ENCODE results near the gene HOXB9. TPM values are rescaled to one million over a fixed set of nuclear protein-coding genes. Genes with fewer than 3 reads are reported as not detected.

The HOXB9 gene
- total RNA-seq, 2 experiments from 2014 or later, result not detected

DNA sequence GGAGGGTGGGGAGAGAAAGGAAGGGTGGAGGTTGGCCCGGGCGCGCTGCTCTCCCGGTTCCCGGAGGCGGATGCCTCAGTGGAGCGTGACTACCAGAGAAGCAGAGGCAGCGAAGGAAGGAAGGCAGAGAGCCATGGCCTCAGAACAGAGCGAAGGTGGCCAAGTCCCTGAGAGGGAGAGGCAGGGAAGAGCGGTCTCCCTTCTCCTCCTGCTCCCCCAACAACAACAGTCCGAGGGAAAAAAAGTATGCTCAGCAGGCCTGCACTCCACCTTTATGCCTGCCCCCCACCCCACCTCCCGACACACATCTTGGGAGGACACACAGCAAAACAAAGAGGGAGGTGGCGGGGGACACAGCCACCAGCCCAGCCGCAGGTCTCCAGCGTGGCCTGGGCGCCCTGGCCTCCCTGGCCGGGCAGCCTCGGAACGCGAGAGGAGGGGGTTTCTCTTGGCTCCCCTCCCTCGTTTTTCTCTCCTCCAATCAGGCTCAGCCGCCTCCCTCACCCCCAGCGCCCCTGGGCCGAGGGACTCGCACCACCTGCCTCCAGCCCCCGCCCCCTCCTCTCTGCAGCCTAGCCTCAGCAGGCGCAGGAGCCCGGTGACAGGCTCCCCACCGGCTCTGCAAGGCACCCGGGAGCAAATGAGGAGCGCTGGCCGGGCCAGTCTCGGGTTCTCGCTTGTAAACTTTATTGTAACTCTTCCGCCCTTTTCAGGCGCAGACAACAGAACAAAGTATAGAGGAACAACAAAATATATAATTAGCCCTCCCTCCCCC is 14.3 kb downstream of the HOXB9 start:
- Histone ChIP-seq H3K9me3 (ENCODE audit: low read length) (no peaks in the 10 kb centered on the region), H3K9me2 (ENCODE audit: insufficient read depth, low read length) (no peaks in the 10 kb centered on the region), H3K36me3 (ENCODE audit: insufficient read depth, low read length) (no peaks in the 10 kb centered on the region), H3K27ac (ENCODE audit: low read depth, low read length, poor library complexity, severe bottlenecking) (peak overlapping the region; percentile 32), H3K4me2 (ENCODE audit: low read length) (peak overlapping the region; percentile 73), H2AFZ (ENCODE audit: low read length) (peak overlapping the region; percentile 96), H3K4me3 (ENCODE audit: low read depth, low read length, poor library complexity, severe bottlenecking) (peak overlapping the region; percentile 72), H3K4me1 (ENCODE audit: insufficient read depth, low read length, poor library complexity, severe bottlenecking) (peaks cover 31% of the 10 kb centered on the region), H4K20me1 (ENCODE audit: insufficient read depth, low read length) (no peaks in the 10 kb centered on the region), H3K79me2 (ENCODE audit: insufficient read depth, low read depth, low read length) (no peaks in the 10 kb centered on the region)
- ChIA-PET POLR2A (interaction anchor here (0.7 kb wide), 1 partner anchor 173 kb away, joined by 8 read pairs; no protein-coding TSS in a partner anchor), CTCF (ENCODE audit: unreplicated experiment) (no interaction called here)
- no peak for TF ChIP-seq EZH2phosphoT487 (IDR thresholded peaks at IDR 0.05; ENCODE audit: borderline replicate concordance, low read depth, low read length)
- TF ChIP-seq, protein P1, sequence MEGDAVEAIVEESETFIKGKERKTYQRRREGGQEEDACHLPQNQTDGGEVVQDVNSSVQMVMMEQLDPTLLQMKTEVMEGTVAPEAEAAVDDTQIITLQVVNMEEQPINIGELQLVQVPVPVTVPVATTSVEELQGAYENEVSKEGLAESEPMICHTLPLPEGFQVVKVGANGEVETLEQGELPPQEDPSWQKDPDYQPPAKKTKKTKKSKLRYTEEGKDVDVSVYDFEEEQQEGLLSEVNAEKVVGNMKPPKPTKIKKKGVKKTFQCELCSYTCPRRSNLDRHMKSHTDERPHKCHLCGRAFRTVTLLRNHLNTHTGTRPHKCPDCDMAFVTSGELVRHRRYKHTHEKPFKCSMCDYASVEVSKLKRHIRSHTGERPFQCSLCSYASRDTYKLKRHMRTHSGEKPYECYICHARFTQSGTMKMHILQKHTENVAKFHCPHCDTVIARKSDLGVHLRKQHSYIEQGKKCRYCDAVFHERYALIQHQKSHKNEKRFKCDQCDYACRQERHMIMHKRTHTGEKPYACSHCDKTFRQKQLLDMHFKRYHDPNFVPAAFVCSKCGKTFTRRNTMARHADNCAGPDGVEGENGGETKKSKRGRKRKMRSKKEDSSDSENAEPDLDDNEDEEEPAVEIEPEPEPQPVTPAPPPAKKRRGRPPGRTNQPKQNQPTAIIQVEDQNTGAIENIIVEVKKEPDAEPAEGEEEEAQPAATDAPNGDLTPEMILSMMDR (conservative IDR thresholded peaks at IDR 0.05; ENCODE audit: low read length), result no peak
- BruUV-seq (replicated peaks), result no TSS peak
- intact Hi-C loops (cut with micrococcal nuclease; ENCODE audit: unreplicated experiment), result no loop called here
- peak; percentile 25 for DNase-seq (ENCODE audit: low spot score)

DNA sequence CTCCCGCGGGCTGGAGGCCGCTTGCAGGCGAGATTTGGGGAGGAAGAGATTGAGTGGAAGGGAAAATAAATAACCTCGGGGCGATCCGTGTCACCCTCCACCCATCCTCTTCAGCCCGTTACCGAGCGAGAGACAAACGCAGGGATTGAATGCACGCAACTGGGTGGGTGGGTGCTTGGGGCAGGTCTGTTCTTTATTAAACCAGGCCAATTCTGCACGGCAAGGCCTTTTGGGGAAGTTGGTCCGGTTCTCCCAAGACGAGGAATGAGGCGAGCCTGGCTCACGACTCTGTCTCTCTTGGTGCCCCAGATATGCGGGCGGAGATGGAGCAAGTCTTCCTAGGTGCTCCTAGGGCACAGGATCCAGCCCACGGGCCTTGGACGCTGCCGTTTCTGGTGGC is 14.9 kb downstream of the HOXB9 start:
- BruUV-seq (replicated peaks), result no TSS peak
- ChIA-PET POLR2A (no interaction called here), CTCF (ENCODE audit: unreplicated experiment) (no interaction called here)
- peak overlapping the region; percentile 73 for H3K4me2 ChIP-seq (ENCODE audit: low read length)
- no peaks in the 10 kb centered on the region for H4K20me1 ChIP-seq (ENCODE audit: insufficient read depth, low read length)
- H3K9me3 ChIP-seq (ENCODE audit: low read length), result no peaks in the 10 kb centered on the region
- no peaks in the 10 kb centered on the region for H3K9me2 ChIP-seq (ENCODE audit: insufficient read depth, low read length)
- no peaks in the 10 kb centered on the region for H3K79me2 ChIP-seq (ENCODE audit: insufficient read depth, low read depth, low read length)
- intact Hi-C loops (cut with micrococcal nuclease; ENCODE audit: unreplicated experiment), result no loop called here
- TF ChIP-seq EZH2phosphoT487 (IDR thresholded peaks at IDR 0.05; ENCODE audit: borderline replicate concordance, low read depth, low read length), result no peak
- TF ChIP-seq, protein P1 (conservative IDR thresholded peaks at IDR 0.05; ENCODE audit: low read length), result no peak
- DNase-seq (ENCODE audit: low spot score), result peak; percentile 38
- no peaks in the 10 kb centered on the region for H3K36me3 ChIP-seq (ENCODE audit: insufficient read depth, low read length)
- H2AFZ ChIP-seq (ENCODE audit: low read length), result peak overlapping the region; percentile 96
- H3K27ac ChIP-seq (ENCODE audit: low read depth, low read length, poor library complexity, severe bottlenecking), result peak overlapping the region; percentile 32
- H3K4me3 ChIP-seq (ENCODE audit: low read depth, low read length, poor library complexity, severe bottlenecking), result peak overlapping the region; percentile 72
- H3K4me1 ChIP-seq (ENCODE audit: insufficient read depth, low read length, poor library complexity, severe bottlenecking), result peaks cover 31% of the 10 kb centered on the region
